Hepatocyte (in vitro differentiated cells): Measurements from ENCODE around the gene RNF213. TPM values are rescaled to one million over a fixed set of nuclear protein-coding genes. Genes with fewer than 3 reads are reported as not detected.

Source experiments
- DNase-seq: peaks from one replicate; pipeline ENCODE4 v3.0.0-alpha.2; 2016; ENCODE audit warnings: low spot score
- H2AFZ ChIP-seq: fragments of 200-600 bp; sonication (generic); 2 replicates; pipeline ENCODE4 v1.6.0; 2016; ENCODE audit warnings: antibody characterized with exemption, mild to moderate bottlenecking
- H3K27ac ChIP-seq: fragments of 200-600 bp; sonication (generic); 2 replicates; pipeline ENCODE4 v1.5.1; 2016; ENCODE audit warnings: mild to moderate bottlenecking
- H3K27me3 ChIP-seq: fragments of 200-600 bp; sonication (generic); 2 replicates; pipeline ENCODE4 v1.6.1; 2016
- H3K36me3 ChIP-seq: fragments of 200-600 bp; sonication (generic); replicated peaks from 2 replicates; pipeline ENCODE4 v1.5.1; 2016; ENCODE audit warnings: low read depth; ENCODE audit not compliant: insufficient read depth
- H3K4me1 ChIP-seq: fragments of 200-600 bp; sonication (generic); 2 replicates; pipeline ENCODE4 v1.5.1; 2016; ENCODE audit warnings: mild to moderate bottlenecking, moderate library complexity; ENCODE audit not compliant: insufficient read depth
- H3K4me2 ChIP-seq: fragments of 200-600 bp; sonication (generic); 2 replicates; pipeline ENCODE4 v1.6.0; 2016
- H3K4me3 ChIP-seq: fragments of 200-600 bp; sonication (generic); 2 replicates; pipeline ENCODE4 v1.5.1; 2016; ENCODE audit warnings: mild to moderate bottlenecking
- H3K79me2 ChIP-seq: fragments of 200-600 bp; sonication (generic); 2 replicates; pipeline ENCODE4 v1.6.0; 2017; ENCODE audit warnings: mild to moderate bottlenecking
- H3K9me2 ChIP-seq: fragments of 200-600 bp; sonication (generic); replicated peaks from 2 replicates; pipeline ENCODE4 v1.6.0; 2017; ENCODE audit warnings: mild to moderate bottlenecking; ENCODE audit not compliant: insufficient read depth
- H3K9me3 ChIP-seq: fragments of 200-600 bp; sonication (generic); 2 replicates; pipeline ENCODE4 v1.5.1; 2016; ENCODE audit warnings: low read depth, mild to moderate bottlenecking
- H4K20me1 ChIP-seq: fragments of 200-600 bp; sonication (generic); 2 replicates; pipeline ENCODE4 v1.6.0; 2016; ENCODE audit warnings: mild to moderate bottlenecking; ENCODE audit not compliant: insufficient read depth, poor library complexity, severe bottlenecking
- CTCF ChIP-seq: fragments of 200-600 bp; sonication (generic); IDR thresholded peaks from 2 replicates; pipeline ENCODE4 v1.5.1; 2016; ENCODE audit warnings: antibody characterized with exemption, mild to moderate bottlenecking; ENCODE audit not compliant: poor library complexity
- EZH2 ChIP-seq: fragments of 200-600 bp; sonication (generic); IDR thresholded peaks from 2 replicates; pipeline ENCODE4 v1.6.1; 2016; ENCODE audit warnings: antibody characterized with exemption, mild to moderate bottlenecking, borderline replicate concordance
- EZH2phosphoT487 ChIP-seq: fragments of 200-600 bp; sonication (generic); IDR thresholded peaks from one replicate; pipeline ENCODE4 v1.6.1; 2018; ENCODE audit warnings: antibody characterized with exemption, mild to moderate bottlenecking, low read depth, moderate library complexity; ENCODE audit not compliant: unreplicated experiment, severe bottlenecking
- WGBS: methylation state at CpG from one replicate; pipeline ENCODE4 v1.1.6; 2016; ENCODE audit warnings: low lambda C conversion rate; ENCODE audit errors: missing lambda C conversion rate; 5-methylcytosine and 5-hydroxymethylcytosine counted together
- polyA plus RNA-seq: library from polyadenylated mRNA; unstranded; fragments of >200 nt; fragmentation: Nextera tagmentation; extraction: Ambion mirVana; gene quantifications from 2 replicates; pipeline ENCODE4 v1.2.1, GENCODE V29; 2016
- total RNA-seq: library from RNA; depleted of rRNA; stranded (reverse); fragments of >200 nt; gene quantifications from 2 replicates; pipeline ENCODE4 v1.2.3, GENCODE V29; 2014

RNF213 gene
- total and polyA plus RNA-seq, 2 experiments from 2014 or later = 21.1 to 57.4 TPM

DNA sequence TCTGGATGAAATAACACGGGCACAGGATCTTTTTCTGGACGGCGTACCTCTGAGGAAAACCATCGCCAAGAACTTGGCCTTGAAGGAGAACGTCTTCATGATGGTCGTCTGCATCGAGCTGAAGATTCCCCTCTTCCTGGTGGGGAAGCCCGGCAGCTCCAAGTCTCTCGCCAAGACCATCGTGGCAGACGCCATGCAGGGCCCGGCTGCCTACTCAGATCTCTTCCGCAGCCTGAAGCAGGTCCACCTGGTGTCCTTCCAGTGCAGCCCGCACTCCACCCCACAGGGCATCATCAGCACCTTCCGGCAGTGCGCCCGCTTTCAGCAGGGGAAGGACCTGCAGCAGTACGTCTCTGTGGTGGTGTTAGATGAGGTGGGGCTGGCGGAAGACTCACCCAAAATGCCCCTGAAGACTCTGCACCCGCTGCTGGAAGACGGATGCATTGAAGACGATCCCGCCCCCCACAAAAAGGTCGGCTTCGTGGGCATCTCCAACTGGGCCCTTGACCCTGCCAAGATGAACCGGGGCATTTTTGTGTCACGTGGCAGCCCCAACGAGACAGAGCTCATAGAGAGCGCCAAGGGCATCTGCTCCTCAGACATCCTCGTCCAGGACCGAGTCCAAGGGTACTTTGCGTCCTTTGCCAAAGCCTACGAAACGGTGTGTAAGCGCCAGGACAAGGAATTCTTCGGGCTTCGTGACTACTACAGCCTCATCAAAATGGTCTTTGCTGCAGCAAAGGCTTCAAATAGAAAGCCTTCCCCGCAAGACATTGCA is 86.0 kb downstream of the RNF213 start:
- H3K27me3 ChIP-seq = no peaks in the 10 kb centered on the region
- no peak for DNase-seq
- H3K9me3 ChIP-seq = no peaks in the 10 kb centered on the region
- no peak for TF ChIP-seq CTCF
- TF ChIP-seq EZH2 = no peak
- TF ChIP-seq EZH2phosphoT487 = no peak
- no peaks in the 10 kb centered on the region for H3K9me2 ChIP-seq
- H3K4me3 ChIP-seq = no peak overlapping the region
- no peak overlapping the region for H3K27ac ChIP-seq
- H3K79me2 ChIP-seq = no peaks in the 10 kb centered on the region
- H3K4me1 ChIP-seq = no peaks in the 10 kb centered on the region
- 97% methylated on average over 38 of the region's 38 CpGs for WGBS
- no peak overlapping the region for H2AFZ ChIP-seq
- no peaks in the 10 kb centered on the region for H4K20me1 ChIP-seq
- H3K4me2 ChIP-seq = no peak overlapping the region
- H3K36me3 ChIP-seq = no peaks in the 10 kb centered on the region

GRCh38 chr17:80347536-80347935 is 86.9 kb downstream of the RNF213 start:
- H3K36me3 ChIP-seq = no peaks in the 10 kb centered on the region
- TF ChIP-seq EZH2 (no peak), EZH2phosphoT487 (no peak), CTCF (no peak)
- no peak for DNase-seq
- WGBS = 97% methylated on average over 19 of the region's 19 CpGs
- H4K20me1 ChIP-seq = no peaks in the 10 kb centered on the region
- no peaks in the 10 kb centered on the region for H3K4me1 ChIP-seq
- H3K4me2 ChIP-seq = no peak overlapping the region
- no peak overlapping the region for H2AFZ ChIP-seq
- H3K27ac ChIP-seq = no peak overlapping the region
- H3K79me2 ChIP-seq = no peaks in the 10 kb centered on the region
- no peak overlapping the region for H3K4me3 ChIP-seq
- H3K27me3 ChIP-seq = no peaks in the 10 kb centered on the region
- no peaks in the 10 kb centered on the region for H3K9me3 ChIP-seq
- H3K9me2 ChIP-seq = no peaks in the 10 kb centered on the region

GRCh38 chr17:80347948-80348351 is 87.3 kb downstream of the RNF213 start:
- no peak for DNase-seq
- WGBS = 97% methylated on average over 24 of the region's 24 CpGs
- Histone ChIP-seq H3K4me3 (no peak overlapping the region), H2AFZ (no peak overlapping the region), H3K27ac (no peak overlapping the region), H3K36me3 (no peaks in the 10 kb centered on the region), H3K79me2 (no peaks in the 10 kb centered on the region), H3K4me2 (no peak overlapping the region), H3K9me3 (no peaks in the 10 kb centered on the region), H4K20me1 (no peaks in the 10 kb centered on the region), H3K9me2 (no peaks in the 10 kb centered on the region), H3K4me1 (no peaks in the 10 kb centered on the region), H3K27me3 (no peaks in the 10 kb centered on the region)
- TF ChIP-seq EZH2 (no peak), CTCF (no peak), EZH2phosphoT487 (no peak)
